H1 (cell line): ENCODE results near the gene XPOT.

Experiments
- CHD2 ChIP-seq: IDR thresholded peaks from 2 replicates; pipeline ENCODE4 v1.6.1; 2012; ENCODE audit warnings: low read length, improper control_type of control experiment
- CTCF ChIP-seq, 3 experiments: IDR thresholded peaks; 1 replicate in 2 of 3; 2 replicates in 1 of 3; pipeline versions ENCODE4 v1.5.1 to v1.6.1; 2011; ENCODE audit warnings: low read length in 3 of 3, mild to moderate bottlenecking in 3 of 3, inconsistent platforms in 2 of 3, low read depth in 1 of 3, moderate library complexity in 1 of 3; ENCODE audit not compliant: insufficient read depth in 1 of 3; ENCODE audit errors: control extremely low read depth in 1 of 3
- EZH2 ChIP-seq: fragments of 200-600 bp; sonication (generic); IDR thresholded peaks from 2 replicates; pipeline ENCODE4 v1.7.1; 2012; ENCODE audit warnings: low read depth, mild to moderate bottlenecking, moderate library complexity, low read length, inconsistent platforms; ENCODE audit not compliant: severe bottlenecking
- HDAC2 ChIP-seq, 2 experiments: fragments of 300-600 bp in 1 of 2; sonication (generic) in 1 of 2; IDR thresholded peaks; 2 replicates each; pipeline ENCODE4 v1.6.1; 2011 to 2012; ENCODE audit warnings: low read depth in 2 of 2, low read length in 2 of 2, mild to moderate bottlenecking in 2 of 2, moderate library complexity in 2 of 2, borderline replicate concordance in 1 of 2, inconsistent platforms in 1 of 2
- NRF1 ChIP-seq: IDR thresholded peaks from 2 replicates; pipeline ENCODE4 v1.6.1; 2011; ENCODE audit warnings: mild to moderate bottlenecking, low read depth, low read length, improper control_type of control experiment
- POLR2A ChIP-seq, 2 experiments: IDR thresholded peaks; 1 replicate in 1 of 2; 2 replicates in 1 of 2; pipeline ENCODE4 v1.6.1; 2011; ENCODE audit warnings: low read depth in 2 of 2, low read length in 2 of 2, mild to moderate bottlenecking in 2 of 2; ENCODE audit errors: control extremely low read depth in 1 of 2
- POLR2AphosphoS5 ChIP-seq: IDR thresholded peaks from 2 replicates; pipeline ENCODE4 v1.6.1; 2011; ENCODE audit warnings: low read depth, low read length
- SRF ChIP-seq: IDR thresholded peaks from 2 replicates; pipeline ENCODE4 v1.6.1; 2011; ENCODE audit warnings: mild to moderate bottlenecking, low read depth, low read length, moderate library complexity
- YY1 ChIP-seq: IDR thresholded peaks from 2 replicates; pipeline ENCODE4 v1.6.1; 2011; ENCODE audit warnings: low read depth, mild to moderate bottlenecking, low read length

GRCh38 chr12:64456119-64456518, 51.9 kb downstream of the XPOT start:
- no peak for TF ChIP-seq CTCF (IDR thresholded peaks at IDR 0.05; ENCODE audit: control extremely low read depth in 1 of 3, insufficient read depth in 1 of 3, low read depth in 1 of 3, low read length in 3 of 3)
- no peak for TF ChIP-seq HDAC2 (IDR thresholded peaks at IDR 0.05; ENCODE audit: borderline replicate concordance in 1 of 2, low read depth in 2 of 2, low read length in 2 of 2)
- no peak for TF ChIP-seq SRF
- TF ChIP-seq YY1, result no peak
- no peak for TF ChIP-seq POLR2A (IDR thresholded peaks at IDR 0.05; ENCODE audit: control extremely low read depth in 1 of 2, low read depth in 2 of 2, low read length in 2 of 2)
- no peak for TF ChIP-seq CHD2
- no peak for TF ChIP-seq POLR2AphosphoS5
- no peak for TF ChIP-seq EZH2
- no peak for TF ChIP-seq NRF1
